ENCODE measurements around the gene GAB3. TPM values are rescaled to one million over a fixed set of nuclear protein-coding genes. Genes with fewer than 3 reads are reported as not detected.

The GAB3 gene
- total RNA-seq, 1 experiment from 2014 or later: 0.72 TPM

GRCh38 chrX:154653048-154653401, 97.9 kb downstream of the GAB3 start (continued):
- TF ChIP-seq, protein P1, sequence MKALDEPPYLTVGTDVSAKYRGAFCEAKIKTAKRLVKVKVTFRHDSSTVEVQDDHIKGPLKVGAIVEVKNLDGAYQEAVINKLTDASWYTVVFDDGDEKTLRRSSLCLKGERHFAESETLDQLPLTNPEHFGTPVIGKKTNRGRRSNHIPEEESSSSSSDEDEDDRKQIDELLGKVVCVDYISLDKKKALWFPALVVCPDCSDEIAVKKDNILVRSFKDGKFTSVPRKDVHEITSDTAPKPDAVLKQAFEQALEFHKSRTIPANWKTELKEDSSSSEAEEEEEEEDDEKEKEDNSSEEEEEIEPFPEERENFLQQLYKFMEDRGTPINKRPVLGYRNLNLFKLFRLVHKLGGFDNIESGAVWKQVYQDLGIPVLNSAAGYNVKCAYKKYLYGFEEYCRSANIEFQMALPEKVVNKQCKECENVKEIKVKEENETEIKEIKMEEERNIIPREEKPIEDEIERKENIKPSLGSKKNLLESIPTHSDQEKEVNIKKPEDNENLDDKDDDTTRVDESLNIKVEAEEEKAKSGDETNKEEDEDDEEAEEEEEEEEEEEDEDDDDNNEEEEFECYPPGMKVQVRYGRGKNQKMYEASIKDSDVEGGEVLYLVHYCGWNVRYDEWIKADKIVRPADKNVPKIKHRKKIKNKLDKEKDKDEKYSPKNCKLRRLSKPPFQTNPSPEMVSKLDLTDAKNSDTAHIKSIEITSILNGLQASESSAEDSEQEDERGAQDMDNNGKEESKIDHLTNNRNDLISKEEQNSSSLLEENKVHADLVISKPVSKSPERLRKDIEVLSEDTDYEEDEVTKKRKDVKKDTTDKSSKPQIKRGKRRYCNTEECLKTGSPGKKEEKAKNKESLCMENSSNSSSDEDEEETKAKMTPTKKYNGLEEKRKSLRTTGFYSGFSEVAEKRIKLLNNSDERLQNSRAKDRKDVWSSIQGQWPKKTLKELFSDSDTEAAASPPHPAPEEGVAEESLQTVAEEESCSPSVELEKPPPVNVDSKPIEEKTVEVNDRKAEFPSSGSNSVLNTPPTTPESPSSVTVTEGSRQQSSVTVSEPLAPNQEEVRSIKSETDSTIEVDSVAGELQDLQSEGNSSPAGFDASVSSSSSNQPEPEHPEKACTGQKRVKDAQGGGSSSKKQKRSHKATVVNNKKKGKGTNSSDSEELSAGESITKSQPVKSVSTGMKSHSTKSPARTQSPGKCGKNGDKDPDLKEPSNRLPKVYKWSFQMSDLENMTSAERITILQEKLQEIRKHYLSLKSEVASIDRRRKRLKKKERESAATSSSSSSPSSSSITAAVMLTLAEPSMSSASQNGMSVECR (CRISPR knock-in tag; IDR thresholded peaks at IDR 0.05; ENCODE audit: borderline replicate concordance): no peak
- no peak for TF ChIP-seq MXD4 (CRISPR knock-in tag; IDR thresholded peaks at IDR 0.05; ENCODE audit: borderline replicate concordance)
- TF ChIP-seq, protein P2, sequence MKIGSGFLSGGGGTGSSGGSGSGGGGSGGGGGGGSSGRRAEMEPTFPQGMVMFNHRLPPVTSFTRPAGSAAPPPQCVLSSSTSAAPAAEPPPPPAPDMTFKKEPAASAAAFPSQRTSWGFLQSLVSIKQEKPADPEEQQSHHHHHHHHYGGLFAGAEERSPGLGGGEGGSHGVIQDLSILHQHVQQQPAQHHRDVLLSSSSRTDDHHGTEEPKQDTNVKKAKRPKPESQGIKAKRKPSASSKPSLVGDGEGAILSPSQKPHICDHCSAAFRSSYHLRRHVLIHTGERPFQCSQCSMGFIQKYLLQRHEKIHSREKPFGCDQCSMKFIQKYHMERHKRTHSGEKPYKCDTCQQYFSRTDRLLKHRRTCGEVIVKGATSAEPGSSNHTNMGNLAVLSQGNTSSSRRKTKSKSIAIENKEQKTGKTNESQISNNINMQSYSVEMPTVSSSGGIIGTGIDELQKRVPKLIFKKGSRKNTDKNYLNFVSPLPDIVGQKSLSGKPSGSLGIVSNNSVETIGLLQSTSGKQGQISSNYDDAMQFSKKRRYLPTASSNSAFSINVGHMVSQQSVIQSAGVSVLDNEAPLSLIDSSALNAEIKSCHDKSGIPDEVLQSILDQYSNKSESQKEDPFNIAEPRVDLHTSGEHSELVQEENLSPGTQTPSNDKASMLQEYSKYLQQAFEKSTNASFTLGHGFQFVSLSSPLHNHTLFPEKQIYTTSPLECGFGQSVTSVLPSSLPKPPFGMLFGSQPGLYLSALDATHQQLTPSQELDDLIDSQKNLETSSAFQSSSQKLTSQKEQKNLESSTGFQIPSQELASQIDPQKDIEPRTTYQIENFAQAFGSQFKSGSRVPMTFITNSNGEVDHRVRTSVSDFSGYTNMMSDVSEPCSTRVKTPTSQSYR (CRISPR knock-in tag; IDR thresholded peaks at IDR 0.05): no peak
- no peak for TF ChIP-seq FOXK1 (CRISPR knock-in tag; IDR thresholded peaks at IDR 0.05)
- TF ChIP-seq ZNF416 (CRISPR knock-in tag; IDR thresholded peaks at IDR 0.05): no peak
- TF ChIP-seq, protein P3, sequence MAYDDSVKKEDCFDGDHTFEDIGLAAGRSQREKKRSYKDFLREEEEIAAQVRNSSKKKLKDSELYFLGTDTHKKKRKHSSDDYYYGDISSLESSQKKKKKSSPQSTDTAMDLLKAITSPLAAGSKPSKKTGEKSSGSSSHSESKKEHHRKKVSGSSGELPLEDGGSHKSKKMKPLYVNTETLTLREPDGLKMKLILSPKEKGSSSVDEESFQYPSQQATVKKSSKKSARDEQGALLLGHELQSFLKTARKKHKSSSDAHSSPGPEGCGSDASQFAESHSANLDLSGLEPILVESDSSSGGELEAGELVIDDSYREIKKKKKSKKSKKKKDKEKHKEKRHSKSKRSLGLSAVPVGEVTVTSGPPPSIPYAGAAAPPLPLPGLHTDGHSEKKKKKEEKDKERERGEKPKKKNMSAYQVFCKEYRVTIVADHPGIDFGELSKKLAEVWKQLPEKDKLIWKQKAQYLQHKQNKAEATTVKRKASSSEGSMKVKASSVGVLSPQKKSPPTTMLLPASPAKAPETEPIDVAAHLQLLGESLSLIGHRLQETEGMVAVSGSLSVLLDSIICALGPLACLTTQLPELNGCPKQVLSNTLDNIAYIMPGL (CRISPR knock-in tag; IDR thresholded peaks at IDR 0.05): no peak
- no peak for TF ChIP-seq ZNF396 (CRISPR knock-in tag; IDR thresholded peaks at IDR 0.05; ENCODE audit: borderline replicate concordance)

GRCh38 chrX:154652311-154653047, 98.4 kb downstream of the GAB3 start:
- Mint-ChIP-seq H3K27me3 (ENCODE audit: low read depth) (no peaks in the 10 kb centered on the region), H3K4me3 (no peak overlapping the region), H3K4me1 (no peaks in the 10 kb centered on the region), H3K9me3 (no peaks in the 10 kb centered on the region), H3K27ac (no peak overlapping the region), H3K36me3 (no peaks in the 10 kb centered on the region)
- ChIA-PET CTCF (no interaction called here), POLR2A (no interaction called here)
- no peak for DNase-seq (ENCODE audit: low spot score)
- no peak for ATAC-seq
- TF ChIP-seq ZNF232 (CRISPR knock-in tag; IDR thresholded peaks at IDR 0.05) (no peak), GABPB1 (CRISPR knock-in tag; IDR thresholded peaks at IDR 0.05) (no peak), RORB (CRISPR knock-in tag; IDR thresholded peaks at IDR 0.05) (no peak), ZNF423 (CRISPR knock-in tag; IDR thresholded peaks at IDR 0.05) (no peak), ZMAT4 (CRISPR knock-in tag; IDR thresholded peaks at IDR 0.05) (no peak), ZNF263 (CRISPR knock-in tag; IDR thresholded peaks at IDR 0.05; ENCODE audit: low read depth) (no peak), FOXK1 (CRISPR knock-in tag; IDR thresholded peaks at IDR 0.05) (no peak), AR (CRISPR knock-in tag; IDR thresholded peaks at IDR 0.05) (no peak)

All from WTC11 (cell line).